ENCODE results near the gene KAZN.

The KAZN gene

DNA sequence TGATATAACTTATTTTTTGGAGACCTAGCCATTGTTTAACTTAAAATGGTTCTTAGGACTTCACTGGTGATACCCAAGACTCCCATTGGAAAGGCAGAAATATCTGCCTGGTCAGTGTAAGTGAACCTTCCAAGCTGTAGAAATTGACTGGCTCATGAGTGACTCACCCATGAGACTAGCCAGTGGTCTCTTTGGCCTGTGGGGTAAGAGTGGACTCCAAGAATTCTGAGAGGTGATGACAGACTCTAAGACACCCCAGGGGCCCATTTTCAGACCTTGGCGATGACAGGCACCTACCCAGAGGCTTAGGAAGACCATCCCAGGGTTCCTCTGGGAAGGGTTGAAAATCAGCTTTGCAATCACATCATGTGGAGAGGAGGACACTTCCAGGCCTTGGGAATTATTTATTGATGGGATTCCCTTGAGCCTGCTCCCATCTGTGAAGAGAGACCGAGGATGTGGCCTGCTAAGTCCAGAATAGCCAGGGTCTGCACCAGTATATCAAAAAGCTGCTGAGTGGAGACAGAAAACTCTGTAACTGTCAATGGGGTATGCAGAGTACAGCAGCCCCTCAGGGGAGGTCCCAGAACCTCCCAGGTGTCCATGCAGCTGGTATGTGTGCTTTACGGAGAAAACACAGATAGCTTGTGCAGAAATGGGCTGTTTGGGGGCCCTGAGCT is 78.9 kb downstream of the KAZN start:
- DNase-seq (ENCODE audit: low read depth), result no peak

- DNase-seq (ENCODE audit: low read depth), result no peak
These were observed 79.6 kb downstream of the KAZN start for GRCh38 chr1:14678011-14678638.

DNA sequence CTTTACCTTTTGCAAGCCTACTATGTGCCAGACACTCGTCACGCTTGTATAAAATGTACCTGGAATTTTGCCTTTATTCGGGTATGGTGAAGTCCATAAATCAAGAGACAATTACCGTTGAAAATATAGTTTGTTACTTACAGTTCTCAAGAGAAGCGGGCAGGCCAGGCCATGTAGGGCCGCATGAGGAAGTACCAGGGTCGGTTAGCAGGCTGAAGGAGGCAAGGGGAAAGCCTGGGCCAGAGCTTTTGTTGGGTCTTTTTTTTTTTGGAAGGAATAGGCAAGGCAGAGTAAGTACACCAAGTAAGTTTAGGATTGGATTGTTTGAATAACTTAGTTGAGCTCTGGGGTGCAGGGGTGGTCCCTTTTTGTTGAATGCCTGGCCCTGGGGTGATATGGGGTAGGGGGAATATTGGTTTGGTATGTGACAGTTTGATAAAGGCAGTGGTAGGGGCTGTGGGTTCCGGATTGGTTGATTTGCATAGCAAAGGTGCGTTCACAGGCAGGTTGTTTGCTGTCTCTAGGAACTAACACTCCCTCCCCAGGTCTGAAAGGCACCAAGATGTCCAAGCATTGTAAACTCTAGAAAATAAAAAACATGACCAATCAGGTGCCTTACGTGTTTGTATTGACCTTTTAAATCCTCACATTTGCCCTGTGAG is 80.7 kb downstream of the KAZN start:
- DNase-seq (ENCODE audit: low read depth), result no peak

DNA sequence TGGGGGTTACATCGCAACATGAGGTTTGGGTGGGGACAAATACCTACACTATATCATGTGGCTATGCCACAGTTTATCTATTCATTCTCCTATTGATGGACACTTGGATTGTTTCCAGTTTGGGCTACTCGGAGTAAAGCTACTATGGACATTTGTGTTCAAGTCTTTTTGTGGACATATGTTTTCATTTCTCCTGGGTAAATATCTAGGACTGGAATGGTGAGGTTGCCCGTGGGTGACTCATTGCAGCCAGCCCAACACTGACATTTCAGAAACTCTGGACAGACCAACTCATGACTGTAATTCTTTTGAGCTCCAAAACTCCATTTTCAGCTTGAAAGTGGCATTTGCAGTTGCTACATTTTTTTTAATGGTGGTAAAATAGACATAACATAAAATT is 82.7 kb downstream of the KAZN start:
- no peak for DNase-seq (ENCODE audit: low read depth)

DNA sequence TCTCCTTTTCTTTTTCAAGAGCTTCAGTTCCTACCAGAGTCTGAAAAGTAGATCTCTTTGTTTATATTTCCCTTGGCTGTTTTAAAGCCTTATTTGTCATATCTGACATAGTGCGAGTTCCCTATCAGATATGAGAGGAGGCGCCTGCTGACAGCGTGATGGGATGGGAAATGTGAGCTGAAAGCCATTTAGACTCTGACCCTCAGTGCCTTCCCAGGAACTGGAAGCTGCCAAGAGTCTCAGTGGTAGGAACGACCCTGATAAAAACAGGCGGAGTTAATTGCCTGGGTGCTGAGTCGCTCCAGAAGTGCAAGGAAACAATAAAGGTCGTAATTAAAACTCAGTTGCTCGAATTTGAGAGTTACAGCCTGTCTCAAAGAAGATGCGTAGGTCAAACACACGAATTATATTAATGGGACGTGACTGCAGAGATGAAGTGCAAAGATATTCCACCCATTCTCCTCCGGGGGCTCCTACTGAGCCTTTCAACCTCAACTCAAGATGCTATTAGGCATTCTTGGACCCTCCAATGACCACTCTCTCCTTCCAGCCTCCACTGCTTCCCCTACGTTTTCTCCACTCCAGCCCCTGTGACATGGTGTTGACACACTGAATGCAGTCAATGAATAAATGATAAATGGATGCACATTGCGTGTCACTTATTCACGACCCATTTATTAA is 84.6 kb downstream of the KAZN start:
- no peak for DNase-seq (ENCODE audit: low read depth)

- no peak for DNase-seq (ENCODE audit: low read depth)
These were observed 86.6 kb downstream of the KAZN start for GRCh38 chr1:14685078-14685477.

GRCh38 chr1:14686701-14687100 is 88.2 kb downstream of the KAZN start:
- DNase-seq (ENCODE audit: low read depth), result no peak

DNA sequence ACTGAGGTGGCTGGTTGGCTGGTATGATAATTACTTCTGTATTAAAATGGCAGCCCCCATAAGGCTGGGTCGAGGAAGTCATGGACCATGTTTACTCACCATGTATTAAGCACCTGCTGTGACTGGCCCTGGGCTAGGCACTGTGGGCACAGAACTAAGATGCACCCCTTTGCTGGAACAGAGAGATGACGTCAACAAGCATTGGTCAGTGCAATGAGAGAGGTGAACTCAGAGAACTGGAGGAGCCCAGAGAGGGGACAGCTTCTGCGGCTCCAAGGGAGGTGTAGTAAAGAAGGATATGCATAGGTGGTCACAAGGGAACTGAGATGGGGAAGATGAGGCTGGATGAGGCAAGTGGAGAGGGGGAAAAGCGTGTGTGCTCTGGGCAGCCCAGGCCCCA is 88.7 kb downstream of the KAZN start:
- no peak for DNase-seq (ENCODE audit: low read depth)

DNA sequence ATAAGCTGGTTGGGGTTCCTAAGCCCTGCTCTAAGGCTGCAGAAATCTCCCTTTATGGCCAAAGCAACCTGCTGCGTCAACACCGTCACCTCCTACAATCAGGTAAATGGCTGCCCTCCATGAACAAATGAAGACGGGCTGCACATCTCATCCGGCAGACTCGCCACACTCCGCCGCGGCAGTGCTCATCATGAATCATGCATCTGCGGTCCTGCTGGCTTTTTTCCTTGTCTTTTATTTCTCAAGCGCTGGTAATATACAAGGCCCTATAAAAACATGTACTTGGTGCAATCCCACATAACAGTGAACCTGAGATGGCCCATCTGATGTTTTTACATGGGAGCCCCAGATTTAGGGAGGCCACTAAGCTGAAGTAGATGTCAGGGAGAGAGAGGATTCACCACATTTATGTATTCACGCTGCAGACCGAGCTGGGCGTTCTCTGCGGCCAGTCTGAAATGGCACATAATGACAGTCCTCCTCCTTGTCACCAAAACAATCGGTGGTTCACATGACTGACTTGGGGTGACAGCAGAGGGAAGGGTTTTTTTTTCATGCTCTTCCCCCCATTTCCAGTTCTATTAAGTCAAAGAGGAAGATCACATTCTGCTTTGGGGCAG is 91.6 kb downstream of the KAZN start:
- no peak for DNase-seq (ENCODE audit: low read depth)

DNA sequence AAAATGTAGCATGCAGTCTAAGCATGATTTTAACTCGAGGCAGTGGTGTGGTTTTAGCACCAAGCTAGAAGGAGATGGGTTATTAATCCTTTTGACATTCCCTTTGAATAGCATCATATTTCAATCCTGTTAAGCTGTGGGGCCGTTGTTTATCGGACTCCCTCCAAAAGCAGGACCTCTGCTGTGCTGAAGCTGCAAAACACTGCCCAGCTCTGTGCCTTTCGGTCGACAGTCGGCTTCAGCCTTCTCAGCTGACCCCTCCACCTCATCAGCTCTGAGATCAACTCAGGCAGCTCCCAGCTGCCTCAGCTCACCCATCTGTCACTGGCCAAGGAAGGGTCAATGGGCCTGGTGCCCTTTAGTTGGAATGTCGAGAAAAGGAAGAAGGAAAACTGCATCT is 95.5 kb downstream of the KAZN start:
- DNase-seq (ENCODE audit: low read depth), result no peak

DNA sequence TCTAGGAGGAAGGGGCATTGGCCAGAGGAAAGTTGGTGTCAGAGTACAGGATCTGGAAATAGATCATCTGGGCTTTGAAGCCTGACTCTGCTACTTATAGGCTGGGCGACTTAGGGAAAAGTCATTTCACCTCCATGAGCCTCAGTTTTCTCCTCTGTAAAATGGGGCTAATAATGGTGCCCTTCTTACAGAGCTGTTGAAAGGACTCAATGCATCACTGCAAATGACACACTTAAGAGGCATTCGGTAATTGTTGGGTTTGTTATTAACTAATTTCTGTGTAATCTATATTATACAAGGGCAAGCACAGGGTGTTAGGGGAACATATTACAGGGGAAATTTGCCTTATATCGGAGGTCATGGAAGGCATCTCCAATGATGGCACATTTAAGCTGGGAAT is 96.1 kb downstream of the KAZN start:
- no peak for DNase-seq (ENCODE audit: low read depth)

GRCh38 chr1:14696761-14697160 is 98.3 kb downstream of the KAZN start:
- no peak for DNase-seq (ENCODE audit: low read depth)

GRCh38 chr1:14697353-14697752 is 98.9 kb downstream of the KAZN start:
- no peak for DNase-seq (ENCODE audit: low read depth)

DNA sequence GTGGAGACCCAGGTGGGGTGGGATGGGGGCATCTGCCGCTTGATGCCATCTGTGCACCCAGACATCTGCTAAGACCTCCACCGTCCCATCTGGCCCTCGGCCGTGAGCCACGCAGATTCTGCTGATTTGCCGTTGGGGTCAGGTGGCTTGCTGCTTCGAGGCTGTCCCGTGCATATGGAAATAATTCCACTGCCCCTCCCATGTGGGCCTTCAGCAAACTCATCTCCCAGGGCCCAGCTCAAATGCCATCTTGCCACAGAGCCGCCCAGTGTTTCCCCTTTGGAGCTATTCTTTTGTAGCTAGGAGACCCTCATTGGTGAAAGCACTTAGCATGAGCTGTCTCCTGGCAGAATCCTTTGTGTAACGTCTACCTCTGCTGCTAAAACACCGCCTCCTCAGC is 99.8 kb downstream of the KAZN start:
- DNase-seq (ENCODE audit: low read depth), result no peak

- DNase-seq (ENCODE audit: low read depth), result no peak
These were observed 101.1 kb downstream of the KAZN start for GRCh38 chr1:14699620-14700019.

GRCh38 chr1:14704846-14705245 is 106.4 kb downstream of the KAZN start:
- DNase-seq (ENCODE audit: low read depth), result no peak

DNA sequence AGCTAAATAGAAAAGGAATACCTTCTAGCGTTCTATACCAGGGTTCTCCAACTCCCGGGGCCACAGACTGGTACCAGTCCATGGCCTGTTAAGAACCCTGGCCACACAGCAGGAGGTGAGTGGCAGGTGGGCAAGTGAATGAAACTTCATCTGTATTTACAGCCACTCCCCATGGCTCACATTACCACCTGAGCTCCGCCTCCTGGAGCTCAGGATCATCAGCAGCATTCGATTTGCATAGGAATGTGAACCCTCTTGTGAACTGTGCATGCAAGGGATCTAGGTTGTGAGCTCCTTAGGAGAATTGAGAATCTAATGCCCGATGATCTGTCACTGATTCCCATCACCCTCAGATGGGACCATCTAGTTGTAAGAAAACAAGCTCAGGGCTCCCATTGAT is 107.3 kb downstream of the KAZN start:
- DNase-seq (ENCODE audit: low read depth), result no peak

DNA sequence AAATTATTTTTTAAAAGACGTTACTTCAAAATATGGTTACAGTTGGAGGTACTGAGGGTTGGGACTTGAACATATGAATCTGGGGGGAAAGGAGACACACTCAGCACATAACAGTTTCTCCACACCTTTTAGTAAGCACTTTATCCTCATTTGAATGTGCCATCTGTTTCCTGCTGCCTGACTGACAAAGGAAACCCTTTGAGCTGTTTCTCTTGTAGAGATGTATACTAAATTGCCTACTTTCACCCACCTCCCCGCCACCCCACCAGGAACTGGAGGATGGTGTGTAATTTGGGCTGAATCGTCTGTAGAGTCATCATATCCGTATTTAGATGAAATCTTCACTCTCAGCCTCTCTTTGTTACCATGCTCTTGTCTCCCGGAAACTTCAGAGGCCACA is 108.1 kb downstream of the KAZN start:
- no peak for DNase-seq (ENCODE audit: low read depth)

DNA sequence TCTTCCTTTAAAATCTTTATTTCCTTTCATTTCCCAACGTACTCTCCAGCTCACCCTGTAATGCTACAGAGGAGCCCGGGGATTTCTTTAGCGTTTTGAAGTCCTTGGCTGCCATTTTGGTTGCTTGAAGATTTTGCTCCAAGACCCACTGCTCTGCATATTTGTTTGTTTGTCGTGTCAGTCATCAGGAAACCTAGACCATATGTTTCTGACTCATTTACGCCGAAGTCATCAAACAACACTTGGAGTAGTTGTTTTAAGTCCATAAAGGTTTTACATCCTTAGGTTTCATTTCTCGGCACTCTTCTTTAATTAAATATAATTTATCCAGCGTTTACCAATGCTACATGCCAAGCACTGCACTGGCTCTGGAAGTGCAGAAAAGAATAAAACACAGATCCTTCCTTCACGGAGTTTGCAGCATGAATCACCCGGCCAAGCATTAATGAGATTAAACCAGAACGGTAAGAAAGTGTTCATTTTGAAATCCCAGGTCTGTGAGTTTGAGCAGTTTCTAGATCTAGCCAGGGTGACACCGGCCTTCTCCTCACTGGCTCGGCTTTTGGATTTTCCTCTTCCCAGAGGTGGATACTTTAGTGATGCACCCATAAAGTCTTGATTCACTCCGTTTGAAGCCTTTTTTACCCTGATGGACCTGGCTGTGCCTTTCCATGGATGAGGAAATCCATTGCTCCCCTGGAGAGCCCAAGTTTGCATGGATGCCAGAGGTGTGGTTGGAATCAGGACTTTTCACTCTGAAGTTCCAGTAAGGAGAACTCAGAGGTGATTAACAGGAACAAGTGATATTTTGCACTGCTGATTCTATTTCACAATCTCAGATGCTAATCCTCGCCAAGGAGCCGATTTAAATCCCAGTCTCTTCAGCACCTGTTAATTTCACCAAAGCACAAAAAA is 109.3 kb downstream of the KAZN start:
- DNase-seq (ENCODE audit: low read depth), result no peak

- DNase-seq (ENCODE audit: low read depth), result no peak
These were observed 111.8 kb downstream of the KAZN start for GRCh38 chr1:14710331-14710730.

DNA sequence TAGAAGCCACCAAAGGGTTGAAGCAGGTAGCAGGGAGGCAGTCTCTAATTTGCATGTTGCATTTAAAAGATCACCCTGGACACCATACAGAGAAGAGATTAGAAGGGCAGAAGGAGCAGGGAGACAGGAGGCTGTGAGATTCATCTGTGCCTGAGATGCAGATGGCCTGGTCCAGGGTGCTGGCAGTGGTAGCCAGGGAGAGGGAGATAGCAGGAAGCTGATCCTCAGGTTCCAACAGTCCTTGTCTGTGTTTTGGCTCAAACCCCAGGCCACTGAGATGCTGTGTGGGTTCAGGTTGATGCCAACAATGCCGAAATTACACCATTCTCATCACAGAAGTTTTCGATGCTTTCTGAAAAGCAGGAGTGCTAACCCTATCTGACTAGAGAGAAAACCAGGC is 113.7 kb downstream of the KAZN start:
- no peak for DNase-seq (ENCODE audit: low read depth)

GRCh38 chr1:14713077-14713476 is 114.6 kb downstream of the KAZN start:
- no peak for DNase-seq (ENCODE audit: low read depth)
